HFFc6 (cell line): ENCODE measurements around the gene NEB. TPM values are rescaled to one million over a fixed set of nuclear protein-coding genes. Genes with fewer than 3 reads are reported as not detected.
A peak's percentile ranks its signal among the peaks of the same experiment; 100 is the strongest.

Experiments used
- DNase-seq: peaks from one replicate; pipeline ENCODE4 v3.0.0-alpha.2; 2018
- H3K27ac Mint-ChIP-seq: 2 replicates; pipeline ENCODE4 v1.8.0; 2020; ENCODE audit warnings: mild to moderate bottlenecking, mixed read lengths
- H3K27me3 Mint-ChIP-seq: 2 replicates; pipeline ENCODE4 v1.8.0; 2021; ENCODE audit warnings: mild to moderate bottlenecking, moderate library complexity, mixed read lengths; ENCODE audit not compliant: insufficient read depth
- H3K36me3 Mint-ChIP-seq: 2 replicates; pipeline ENCODE4 v1.8.0; 2021; ENCODE audit warnings: low read depth, mixed read lengths
- H3K4me1 Mint-ChIP-seq: 2 replicates; pipeline ENCODE4 v1.8.0; 2020; ENCODE audit warnings: low read depth, mixed read lengths
- H3K4me3 Mint-ChIP-seq: 2 replicates; pipeline ENCODE4 v1.8.0; 2020; ENCODE audit warnings: mild to moderate bottlenecking, moderate library complexity, mixed read lengths
- H3K9me3 Mint-ChIP-seq: 2 replicates; pipeline ENCODE4 v1.8.0; 2020; ENCODE audit warnings: mild to moderate bottlenecking, mixed read lengths
- CTCF ChIP-seq: fragments of 200-600 bp; sonication (generic); IDR thresholded peaks from 2 replicates; pipeline ENCODE4 v1.5.0; 2021; ENCODE audit warnings: antibody characterized with exemption, mild to moderate bottlenecking
- total RNA-seq, 6 experiments: library from RNA; stranded (reverse); fragmentation: NEBNext Ultra II Directional; extraction: Animal tissue kit (Norgen Biotek cat#: 25700); gene quantifications; 2 replicates in 1 of 6; 3 replicates in 5 of 6; pipeline ENCODE4 v1.2.3, GENCODE V29; 2021

NEB gene
- total RNA-seq, 6 experiments from 2014 or later = under 0.01 TPM; not detected in 5

GRCh38 chr2:151766437-151767153 lies 32.3 kb upstream of the NEB start:
- Mint-ChIP-seq H3K27ac (no peak overlapping the region), H3K4me3 (no peak overlapping the region), H3K36me3 (no peaks in the 10 kb centered on the region), H3K9me3 (no peaks in the 10 kb centered on the region), H3K4me1 (peaks cover 25% of the 10 kb centered on the region), H3K27me3 (no peaks in the 10 kb centered on the region)
- DNase-seq = peak; percentile 3
- TF ChIP-seq CTCF = no peak

- no peak for DNase-seq
- Mint-ChIP-seq H3K4me3 (no peak overlapping the region), H3K9me3 (no peaks in the 10 kb centered on the region), H3K27ac (no peak overlapping the region), H3K36me3 (no peaks in the 10 kb centered on the region), H3K4me1 (peaks cover 19% of the 10 kb centered on the region), H3K27me3 (no peaks in the 10 kb centered on the region)
- TF ChIP-seq CTCF = no peak
Observed at GRCh38 chr2:151765760-151766410, 31.6 kb upstream of the NEB start.

GRCh38 chr2:151762694-151763093 lies 28.4 kb upstream of the NEB start:
- H3K4me1 Mint-ChIP-seq = peaks cover 17% of the 10 kb centered on the region
- no peaks in the 10 kb centered on the region for H3K36me3 Mint-ChIP-seq
- H3K27ac Mint-ChIP-seq = no peak overlapping the region
- no peaks in the 10 kb centered on the region for H3K9me3 Mint-ChIP-seq
- no peak for TF ChIP-seq CTCF
- DNase-seq = no peak
- H3K27me3 Mint-ChIP-seq = no peaks in the 10 kb centered on the region
- H3K4me3 Mint-ChIP-seq = no peak overlapping the region

- H3K36me3 Mint-ChIP-seq = no peaks in the 10 kb centered on the region
- no peak overlapping the region for H3K4me3 Mint-ChIP-seq
- no peaks in the 10 kb centered on the region for H3K27me3 Mint-ChIP-seq
- no peak overlapping the region for H3K27ac Mint-ChIP-seq
- H3K4me1 Mint-ChIP-seq = peaks cover 7% of the 10 kb centered on the region
- no peak for DNase-seq
- TF ChIP-seq CTCF = no peak
- H3K9me3 Mint-ChIP-seq = no peaks in the 10 kb centered on the region
Observed at GRCh38 chr2:151761687-151762086, 27.4 kb upstream of the NEB start.

- Mint-ChIP-seq H3K36me3 (no peaks in the 10 kb centered on the region), H3K9me3 (no peaks in the 10 kb centered on the region), H3K27ac (no peak overlapping the region), H3K27me3 (no peaks in the 10 kb centered on the region), H3K4me1 (peaks cover 2% of the 10 kb centered on the region), H3K4me3 (no peak overlapping the region)
- no peak for TF ChIP-seq CTCF
- DNase-seq = no peak
Observed at GRCh38 chr2:151761193-151761592, 26.9 kb upstream of the NEB start.
